NCI-H526 (cell line): ENCODE data around the gene TBL1XR1.
A peak's percentile ranks its signal among the peaks of the same experiment; 100 is the strongest.

Source experiments
- DNase-seq, 2 experiments: peaks; one replicate each; lab custom pipeline; 2025; lab: John Stamatoyannopoulos, UW

Gene TBL1XR1

DNA sequence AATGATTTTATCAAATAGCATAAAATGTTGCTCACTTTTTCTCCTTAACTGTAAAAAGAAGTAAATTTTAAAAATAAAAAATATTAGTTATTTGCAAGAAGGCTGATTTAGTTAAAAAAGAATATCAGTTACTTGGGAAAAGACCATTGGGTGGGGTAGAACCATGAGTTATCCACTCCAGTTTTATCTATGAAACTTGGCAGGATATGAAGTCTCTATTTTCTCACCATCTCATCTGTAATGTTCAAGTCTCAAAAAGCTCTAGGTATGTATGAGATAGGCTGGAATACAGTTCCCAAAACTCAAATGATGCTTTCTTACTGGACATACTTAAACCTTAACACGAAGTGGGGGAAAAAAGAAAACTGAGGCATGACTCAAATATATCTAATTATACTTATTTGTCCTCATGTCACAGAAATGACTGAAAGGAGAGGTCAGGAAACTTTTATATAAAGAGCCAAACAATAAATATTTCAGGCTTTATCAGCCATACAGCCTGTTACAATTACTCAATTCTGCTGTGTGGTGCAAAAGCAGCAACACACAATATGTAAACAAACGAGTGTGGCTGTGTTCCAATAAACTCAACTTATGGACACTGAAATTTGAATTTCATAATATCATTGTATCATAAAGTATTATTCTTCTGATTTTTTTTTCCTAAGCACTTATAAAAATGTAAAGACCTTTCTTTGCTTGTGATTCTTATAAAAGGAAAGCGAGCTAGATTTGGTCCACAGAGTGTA is 131.8 kb downstream of the TBL1XR1 start:
- DNase-seq, result no peak

DNA sequence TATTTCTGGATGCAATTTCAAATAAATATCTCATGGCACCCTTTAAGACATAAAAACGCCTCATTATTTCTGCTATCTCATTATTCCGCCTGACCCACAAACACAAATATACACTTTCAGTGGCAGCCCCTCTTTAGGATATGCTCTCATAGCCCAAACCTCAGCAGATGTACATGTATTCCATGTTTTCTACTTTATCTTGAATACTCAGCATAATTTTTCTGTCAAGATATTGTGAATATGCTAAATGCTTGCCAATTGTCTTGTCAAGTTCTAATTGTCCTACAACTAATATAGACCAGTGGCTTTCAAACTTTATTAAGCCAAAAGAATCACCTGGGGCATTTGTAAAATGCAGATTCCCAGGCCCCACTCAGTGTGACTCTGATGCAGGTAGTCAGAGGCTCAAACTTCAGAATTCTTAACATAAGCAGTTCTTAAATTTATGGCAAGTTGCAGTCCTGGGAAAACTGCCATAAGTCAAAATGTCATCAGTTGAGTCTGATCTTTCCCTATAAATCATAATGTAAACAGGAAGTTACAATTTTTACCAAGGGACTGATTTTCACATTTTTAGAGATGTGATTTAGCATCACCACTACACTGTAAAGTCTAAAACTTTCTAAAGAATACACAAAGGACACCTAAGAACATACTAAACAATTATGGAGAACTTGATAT is 135.1 kb downstream of the TBL1XR1 start:
- DNase-seq, result no peak

DNA sequence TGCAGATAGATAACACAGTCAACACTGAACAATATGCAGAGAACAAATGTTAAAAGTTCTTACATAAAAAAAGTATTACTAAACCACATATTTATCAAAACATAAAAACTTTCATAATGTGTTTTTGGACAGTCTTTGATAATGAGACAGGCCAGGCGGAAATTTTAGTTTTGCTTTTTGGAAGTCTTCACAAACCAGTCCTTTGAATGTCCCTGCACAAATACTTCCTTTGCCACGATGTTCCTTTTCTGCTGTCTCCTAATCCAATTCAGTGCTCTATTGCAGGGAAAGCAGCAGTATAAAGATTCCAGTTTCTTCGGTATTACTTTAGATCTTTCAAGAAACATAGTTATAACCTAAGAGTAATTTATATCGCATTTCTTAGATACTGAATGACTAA is 135.9 kb downstream of the TBL1XR1 start:
- DNase-seq, result no peak

DNA sequence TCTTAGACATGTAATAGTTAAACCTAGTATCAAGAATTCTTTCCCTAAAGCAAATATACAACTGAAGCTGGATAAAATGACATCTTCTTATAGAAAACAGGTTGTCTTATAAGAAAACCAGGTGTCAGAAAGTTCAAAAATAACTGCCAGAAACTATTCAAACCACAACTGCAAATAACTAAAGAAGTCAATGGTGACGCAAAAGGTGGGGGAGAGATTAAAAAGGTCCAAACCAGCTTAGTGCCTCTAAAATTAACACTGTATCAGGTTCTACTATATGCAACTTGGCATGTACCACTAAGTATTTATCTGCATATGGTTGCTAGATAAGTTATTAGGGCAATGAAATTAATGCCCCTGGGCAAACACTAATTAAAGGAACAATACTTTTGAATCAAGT is 136.8 kb downstream of the TBL1XR1 start:
- DNase-seq, result no peak

DNA sequence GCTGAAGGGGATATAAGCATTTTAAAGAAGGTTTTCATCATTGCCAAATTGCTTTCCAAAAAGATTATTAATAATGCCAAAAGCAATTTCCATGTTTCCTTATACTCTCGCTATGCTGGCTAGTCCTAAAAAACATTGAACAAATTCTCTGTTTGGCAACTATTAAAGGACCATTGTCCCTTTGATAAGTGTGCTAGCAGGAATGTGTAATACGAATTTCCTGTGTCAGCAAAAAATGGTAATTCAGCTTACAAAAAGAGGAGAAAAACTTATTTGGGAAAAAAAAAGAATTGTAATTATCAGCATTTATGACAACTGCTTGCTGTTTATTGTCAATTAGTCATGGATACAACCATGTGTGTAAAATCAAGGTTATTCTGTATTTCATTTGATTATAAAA is 138.6 kb downstream of the TBL1XR1 start:
- DNase-seq, result no peak

DNA sequence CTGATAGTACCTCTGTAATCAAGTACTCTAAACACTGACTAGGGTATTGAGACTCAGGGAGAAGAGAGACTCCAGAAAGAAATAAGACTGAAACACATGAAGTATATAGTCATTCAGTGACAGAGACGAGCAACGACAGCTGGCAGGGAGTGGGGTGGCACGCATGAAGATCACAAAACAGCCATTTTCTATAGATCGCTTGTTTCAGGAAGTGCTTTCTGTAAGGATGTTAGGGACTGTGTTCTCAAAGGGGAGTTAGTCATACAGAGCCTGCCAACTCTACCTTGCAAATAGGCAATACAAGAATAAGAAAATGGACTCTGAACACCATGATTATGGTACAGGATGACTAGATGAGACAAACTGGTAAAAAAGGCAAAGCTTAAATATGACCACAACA is 139.5 kb downstream of the TBL1XR1 start:
- no peak for DNase-seq

DNA sequence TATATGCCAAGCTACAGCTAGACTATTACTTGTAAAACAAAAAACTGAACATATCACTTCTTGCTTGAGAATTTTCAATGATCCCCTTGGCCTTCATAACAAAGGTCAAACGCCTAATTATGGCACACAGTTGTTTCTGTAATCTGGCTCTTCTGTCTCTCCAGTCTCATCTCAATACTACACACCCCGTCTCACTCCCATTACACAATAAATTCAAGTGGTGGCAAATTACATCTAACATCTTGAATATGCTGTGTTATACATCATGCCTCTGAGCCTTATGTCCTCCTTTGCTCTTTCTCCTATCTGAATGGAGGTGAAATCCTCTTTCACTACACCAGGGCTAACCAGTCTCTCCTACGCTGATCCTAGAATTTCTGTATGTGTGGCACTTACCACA is 140.4 kb downstream of the TBL1XR1 start:
- no peak for DNase-seq

DNA sequence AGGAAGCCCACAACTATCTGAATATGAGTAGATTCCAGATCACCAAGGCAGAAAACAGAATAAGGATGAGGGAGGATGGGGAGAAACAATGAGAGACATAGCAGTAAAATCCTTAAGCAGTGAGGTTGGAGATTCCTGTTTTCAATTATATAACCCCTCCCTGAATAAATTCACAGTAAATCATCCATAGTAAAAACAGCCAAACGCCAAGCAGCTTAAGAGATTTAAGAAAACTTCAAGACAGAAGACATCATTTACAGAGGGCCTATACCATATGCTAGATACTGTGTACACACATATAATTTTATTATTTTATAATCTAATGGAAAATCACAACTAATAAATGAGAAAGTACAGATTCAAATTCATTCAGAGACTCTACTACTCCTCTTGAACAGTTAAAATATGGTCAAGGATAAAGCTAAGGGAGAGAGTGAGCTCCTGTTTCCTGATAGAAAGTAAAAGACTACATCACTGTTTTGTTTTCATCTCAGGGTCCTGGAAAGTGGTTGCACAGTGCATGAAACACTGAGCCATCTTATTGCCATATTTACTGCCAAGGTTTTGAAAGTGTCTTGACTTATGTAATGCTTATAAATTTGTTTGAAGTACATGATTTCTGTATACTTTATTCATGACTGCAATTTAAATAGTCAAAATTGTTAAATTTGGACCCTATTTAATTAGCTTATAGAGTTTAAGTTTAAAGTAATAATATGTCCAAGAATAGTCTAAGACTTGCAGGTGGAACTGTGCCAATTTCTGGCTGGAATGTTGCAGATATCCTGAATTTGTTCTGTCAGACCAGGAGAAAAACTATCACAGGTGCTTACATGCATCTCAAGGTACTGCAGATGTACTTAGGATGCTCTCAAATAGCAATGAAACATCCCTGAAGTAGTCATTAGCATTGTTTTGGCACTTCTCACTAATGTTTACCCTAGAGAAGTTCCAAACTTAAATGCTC is 141.4 kb downstream of the TBL1XR1 start:
- no peak for DNase-seq

DNA sequence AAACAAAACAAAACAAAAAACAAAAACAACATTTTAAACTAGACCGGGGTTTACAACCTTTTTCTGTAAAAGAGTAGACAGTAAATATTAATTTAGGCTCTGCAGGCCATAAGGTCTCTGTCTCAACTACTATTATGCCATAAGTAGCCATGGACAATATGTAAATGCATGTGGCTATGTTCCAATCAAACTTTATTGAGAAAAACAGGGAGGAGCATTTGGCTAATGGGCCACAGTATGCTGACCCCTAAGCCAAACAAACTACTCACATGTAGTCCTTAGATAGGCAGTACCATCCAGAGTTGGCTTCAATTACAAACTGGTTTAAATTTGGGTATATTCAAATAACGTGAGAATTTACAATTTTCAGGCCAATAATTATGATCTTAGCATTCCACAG is 144.2 kb downstream of the TBL1XR1 start:
- peak; percentile 64 to 66 for DNase-seq

DNA sequence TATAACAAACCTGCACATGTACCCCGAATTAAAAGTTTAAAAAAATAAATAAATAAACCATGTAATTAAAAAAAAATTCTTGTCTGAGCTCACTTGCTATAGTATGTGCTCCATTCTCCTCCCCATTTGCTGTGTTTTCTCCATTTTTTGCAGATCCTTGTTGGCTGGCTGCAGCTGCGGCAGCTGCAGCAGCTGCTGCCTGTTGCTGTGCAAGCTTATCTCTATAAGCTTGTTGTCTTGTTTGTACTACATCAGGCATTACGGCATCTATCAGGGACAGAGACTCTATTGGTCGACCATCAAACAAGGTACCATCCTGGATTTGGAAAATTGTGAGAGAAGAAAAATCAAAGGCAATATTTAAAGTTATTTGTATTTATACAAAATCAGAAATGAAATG is 145.9 kb downstream of the TBL1XR1 start:
- DNase-seq, result no peak

DNA sequence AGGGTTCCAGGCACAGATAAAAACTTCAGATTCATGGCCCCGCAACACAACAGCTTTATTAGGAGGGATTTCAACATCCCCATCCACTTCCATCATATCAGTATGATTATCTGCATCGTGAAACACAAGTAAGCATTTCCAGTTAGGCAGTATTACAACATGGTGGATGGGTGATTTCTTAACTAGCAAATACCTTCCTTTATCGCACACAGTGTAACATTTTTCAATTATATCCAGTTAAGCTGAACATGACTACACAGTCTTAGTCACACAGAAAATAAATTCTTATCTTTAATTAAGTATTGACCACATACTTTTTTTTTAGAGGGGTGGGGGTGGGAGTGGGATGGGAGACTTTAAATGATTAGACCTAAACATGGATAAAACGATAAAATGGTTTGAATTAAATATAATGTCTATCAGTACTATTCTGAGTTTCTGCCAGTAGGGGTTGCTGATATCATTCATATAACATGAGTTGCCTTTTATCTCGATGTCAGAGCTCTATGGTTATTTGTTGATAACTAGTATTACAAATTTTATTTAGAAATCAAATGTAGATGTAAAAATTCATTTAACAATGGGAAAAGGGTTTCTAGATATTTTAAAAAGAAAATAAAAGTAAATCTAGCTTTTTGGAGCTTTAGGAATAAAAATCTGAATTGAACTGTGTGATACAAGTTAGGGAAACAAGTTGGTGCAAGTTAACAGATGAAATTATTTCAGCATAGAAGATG is 146.6 kb downstream of the TBL1XR1 start:
- peak; percentile 35 to 57 for DNase-seq

DNA sequence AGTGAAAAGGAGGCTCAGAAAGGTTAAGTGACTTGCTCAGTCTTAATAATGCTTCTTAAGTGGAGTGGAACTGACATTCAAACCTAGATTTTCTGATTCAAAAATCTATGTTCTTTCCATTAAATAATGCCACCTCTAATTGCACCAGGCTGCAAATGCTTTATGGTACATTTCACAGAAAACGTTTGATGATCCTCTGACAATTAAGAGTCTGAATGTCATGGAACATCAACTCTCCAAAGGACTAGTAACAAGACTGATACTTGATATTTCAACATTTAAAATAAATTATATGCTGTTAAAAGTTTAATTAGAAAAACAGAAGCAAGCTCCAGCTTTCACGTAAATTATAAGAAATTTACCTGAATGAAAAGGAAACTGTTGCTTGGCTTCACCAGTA is 151.5 kb downstream of the TBL1XR1 start:
- DNase-seq, result no peak

DNA sequence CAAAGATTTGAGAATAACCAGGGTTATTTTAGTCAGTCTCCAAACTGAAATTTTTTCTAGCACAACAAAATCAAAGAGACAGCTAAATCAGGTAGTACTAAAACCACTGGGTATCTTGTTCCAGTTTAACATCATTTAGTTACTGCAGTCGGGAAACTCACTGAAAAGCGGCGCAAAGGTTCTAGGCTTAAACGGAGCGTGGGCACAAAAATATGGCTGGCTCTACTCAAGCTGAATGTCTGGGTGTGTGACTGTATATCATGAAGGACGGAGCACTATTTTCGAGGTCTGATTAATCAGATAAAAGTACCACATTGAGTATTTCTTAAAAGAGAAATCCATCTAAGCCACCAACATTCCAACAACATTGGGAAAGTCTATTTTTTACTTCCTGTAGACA is 152.1 kb downstream of the TBL1XR1 start:
- DNase-seq, result no peak

DNA sequence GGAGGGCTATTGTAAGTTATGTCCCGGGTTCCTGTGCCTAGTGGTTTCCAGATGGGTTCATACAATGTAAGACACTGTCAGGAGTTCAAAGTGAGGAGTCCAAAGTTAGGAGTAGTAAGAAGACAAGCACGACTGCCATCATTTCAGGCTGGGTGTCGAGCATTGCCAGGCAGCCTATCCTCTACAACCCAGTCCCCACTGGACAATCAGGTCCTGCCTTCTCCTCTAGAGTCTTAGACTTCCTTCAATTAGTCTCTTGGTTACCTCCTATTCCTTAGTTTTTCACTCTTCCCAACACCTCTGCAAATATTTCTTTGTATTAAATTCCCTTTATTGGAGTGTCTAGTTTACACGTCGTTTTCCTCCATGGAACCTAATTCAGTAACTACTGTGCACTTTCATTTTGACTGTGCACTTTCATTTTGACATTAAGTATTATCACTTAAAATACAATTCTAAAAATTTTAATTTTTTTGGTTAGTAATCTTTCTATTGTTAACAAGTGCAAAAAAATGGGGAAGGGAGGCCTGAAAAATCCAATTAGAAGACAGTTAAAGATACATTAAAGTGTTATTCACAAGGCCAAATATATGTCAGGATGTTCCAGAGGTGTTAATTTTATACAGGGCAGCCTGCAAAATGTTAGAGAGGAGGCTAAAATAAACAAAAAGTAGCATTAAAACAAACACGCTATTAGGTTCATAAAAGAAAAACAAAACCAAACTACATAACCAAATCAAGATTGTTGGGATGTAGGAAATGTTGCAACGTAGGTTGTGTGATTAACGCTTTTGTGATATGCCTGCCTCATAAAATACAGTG is 155.3 kb downstream of the TBL1XR1 start:
- no peak for DNase-seq

DNA sequence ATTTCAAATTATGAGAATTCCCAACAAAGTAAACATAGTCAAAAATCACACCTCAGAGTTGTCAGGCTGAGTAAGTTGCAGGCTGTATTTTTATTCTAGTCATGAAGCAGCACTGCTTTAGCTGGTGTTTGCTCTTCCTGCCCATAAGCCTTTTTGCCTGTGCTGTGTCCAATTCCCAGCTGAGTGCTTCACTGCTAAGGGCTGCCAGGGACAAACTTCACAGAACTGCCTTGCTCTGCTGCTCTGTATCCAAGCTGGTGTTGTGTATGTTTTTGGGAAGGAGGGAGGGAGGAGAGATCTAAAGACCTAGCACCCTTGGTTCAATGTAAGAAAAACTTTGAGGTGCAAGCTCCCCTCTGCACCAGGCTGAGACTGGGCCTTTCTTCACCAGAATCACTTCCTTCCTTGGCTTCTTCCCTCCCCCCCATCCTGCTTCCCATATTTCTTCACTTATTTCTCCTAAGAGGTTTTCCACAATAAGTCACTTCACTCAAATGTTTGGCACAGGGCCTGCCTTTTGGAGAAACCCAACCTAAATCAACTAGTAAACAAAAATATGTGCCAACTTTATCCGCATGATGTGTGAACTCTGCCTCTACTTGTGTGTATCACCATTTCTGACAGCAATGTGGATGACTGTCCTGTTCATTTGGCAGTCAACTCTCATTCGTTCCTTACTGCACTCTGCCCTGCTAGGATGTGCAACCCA is 156.1 kb downstream of the TBL1XR1 start:
- DNase-seq, result no peak

DNA sequence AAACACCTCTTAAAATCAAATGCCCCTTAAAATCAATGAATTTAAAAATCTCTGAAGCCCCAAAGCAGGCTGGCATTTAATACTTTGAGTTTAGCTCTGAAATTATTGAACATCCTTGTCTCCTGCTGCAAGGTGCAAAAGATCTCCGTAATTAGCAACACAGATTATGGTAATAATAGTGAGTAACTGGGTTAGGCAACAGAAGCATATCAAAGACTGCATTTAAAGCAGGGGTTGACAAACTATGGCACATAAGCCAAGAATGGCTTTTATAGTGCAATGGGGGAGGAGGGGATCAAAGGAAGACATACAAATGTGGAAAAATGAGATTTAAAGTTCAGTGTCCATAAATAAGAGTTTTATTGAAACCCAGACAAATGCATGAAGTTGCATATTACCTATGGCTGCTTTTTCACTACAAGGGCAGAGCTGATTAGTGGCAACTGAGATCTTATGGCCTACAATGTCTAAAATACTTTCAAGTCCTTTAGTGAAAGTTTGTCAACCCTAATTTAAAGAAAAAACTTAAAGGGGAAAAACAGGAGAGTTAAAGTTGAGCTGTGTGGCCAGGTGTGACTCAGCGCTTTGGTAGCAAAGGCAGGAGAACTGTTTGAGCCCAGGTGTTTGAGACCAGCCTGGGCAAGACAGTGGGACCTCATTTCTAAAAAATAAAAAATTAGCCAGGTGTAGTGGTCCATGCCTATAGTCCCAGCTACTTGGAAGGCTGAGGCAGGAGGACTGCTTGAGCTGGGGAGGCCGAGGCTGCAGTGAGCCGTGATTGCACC is 157.6 kb downstream of the TBL1XR1 start:
- DNase-seq, result no peak

DNA sequence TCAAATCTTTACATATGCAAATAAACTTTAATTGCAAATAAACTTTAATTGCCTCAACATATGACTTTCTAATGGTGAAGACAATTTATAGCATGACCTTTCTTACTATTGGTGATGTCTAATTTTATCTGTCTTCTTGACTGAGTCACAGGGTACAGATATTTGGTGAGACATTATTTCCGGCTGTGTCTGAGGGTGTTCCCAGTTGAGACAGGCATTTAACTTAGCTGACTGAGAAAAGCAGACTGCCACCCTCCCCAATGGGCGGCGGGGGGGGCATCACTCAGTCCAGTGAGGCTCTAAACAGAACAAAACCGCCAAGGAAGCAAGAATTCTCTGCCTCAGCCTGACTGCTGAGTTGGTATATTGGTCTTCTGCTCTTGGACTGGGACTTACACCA is 160.0 kb downstream of the TBL1XR1 start:
- DNase-seq, result no peak

DNA sequence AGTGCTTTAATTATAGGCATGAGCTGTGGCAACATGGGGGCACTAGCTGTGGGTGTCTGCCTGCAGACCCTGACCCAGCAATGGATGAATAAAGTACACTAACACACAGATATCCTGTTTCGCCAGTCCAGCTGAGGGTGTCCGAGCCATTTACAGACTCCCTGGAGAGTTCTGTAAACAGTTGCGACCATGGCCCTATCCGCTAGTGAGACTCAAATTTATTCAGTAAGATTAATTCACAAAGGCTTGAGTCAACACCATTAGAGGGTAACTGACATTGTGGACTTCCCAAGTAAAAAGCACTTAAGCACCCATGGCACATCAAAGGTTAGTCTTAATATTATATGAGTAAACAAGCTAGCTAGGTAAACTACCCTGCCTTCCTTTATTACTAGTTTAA is 161.6 kb downstream of the TBL1XR1 start:
- peak; percentile 46 to 71 for DNase-seq

DNA sequence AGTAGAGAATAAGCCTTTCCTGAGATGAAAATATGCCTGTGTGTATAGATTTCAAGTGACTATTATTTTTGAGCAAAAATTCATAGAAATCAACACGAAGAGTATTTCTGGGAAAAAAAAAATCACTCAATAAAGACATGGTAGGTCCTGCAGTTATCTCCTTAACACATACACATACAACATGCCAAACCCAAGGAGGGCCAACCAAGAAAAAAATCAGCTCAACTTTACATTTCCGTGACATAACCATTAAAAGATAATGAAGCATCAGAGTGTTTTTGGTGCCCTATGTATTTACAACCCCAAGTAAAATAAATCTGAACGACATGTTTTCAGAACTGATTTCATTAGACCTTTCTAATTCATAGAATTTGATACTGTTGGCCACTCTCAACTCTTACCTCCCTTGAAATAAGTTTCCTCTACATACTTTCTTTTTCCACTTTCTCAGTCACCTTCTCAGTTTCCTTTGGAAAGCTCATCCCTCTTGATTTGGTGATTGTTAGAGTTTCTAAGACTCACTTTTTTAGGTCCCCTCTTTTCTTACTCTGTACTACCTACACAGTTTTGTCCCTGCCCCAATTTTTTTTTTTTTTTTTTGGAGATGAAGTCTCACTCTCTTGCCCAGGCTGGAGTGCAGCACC is 162.3 kb downstream of the TBL1XR1 start:
- no peak for DNase-seq
